ENCODE measurements around the gene TMEFF1. TPM values are rescaled to one million over a fixed set of nuclear protein-coding genes. Genes with fewer than 3 reads are reported as not detected.
"Not testable (repeated sequence)": the region's sequence is repeated elsewhere in the genome, so short reads cannot be mapped to it uniquely, and the experiment has no call there.

The TMEFF1 gene
- total and polyA plus RNA-seq, 8 donors = 0.09 to 0.32 (median 0.22) TPM; not detected in 4

GRCh38 chr9:100498592-100498991 is 25.6 kb downstream of the TMEFF1 start:
- H3K4me1 ChIP-seq = no peaks in the 10 kb centered on the region
- no peaks in the 10 kb centered on the region for H3K9me3 ChIP-seq
- DNase-seq (no peak), ATAC-seq (no peak), FAIRE-seq (no peak)
- no peak overlapping the region for H3K4me3 ChIP-seq
- WGBS, 2 donors = 82 to 97% methylated on average over 5 of the region's 5 CpGs
- H3K27me3 ChIP-seq = no peaks in the 10 kb centered on the region
- no peaks in the 10 kb centered on the region for H3K36me3 ChIP-seq
- intact Hi-C loops (cut with DNase I) = no loop called here
- no peak for TF ChIP-seq CTCF (IDR thresholded peaks at IDR 0.05)
- H3K27ac ChIP-seq = no peak overlapping the region

GRCh38 chr9:100499460-100499859 is 26.5 kb downstream of the TMEFF1 start:
- 71 to 82% methylated on average over 4 of the region's 4 CpGs for WGBS, 2 donors
- TF ChIP-seq CTCF (IDR thresholded peaks at IDR 0.05) = no peak
- DNase-seq (no peak), FAIRE-seq (no peak), ATAC-seq (no peak)
- intact Hi-C loops (cut with DNase I) = no loop called here
- Histone ChIP-seq H3K27ac (no peak overlapping the region), H3K9me3 (no peaks in the 10 kb centered on the region), H3K4me1 (no peaks in the 10 kb centered on the region), H3K4me3 (no peak overlapping the region), H3K36me3 (no peaks in the 10 kb centered on the region), H3K27me3 (no peaks in the 10 kb centered on the region)

GRCh38 chr9:100499866-100500265 is 26.9 kb downstream of the TMEFF1 start:
- no peak overlapping the region for H3K27ac ChIP-seq
- WGBS, 2 donors = 82 to 89% methylated on average over 2 of the region's 2 CpGs
- DNase-seq (no peak), ATAC-seq (no peak), FAIRE-seq (no peak)
- no peak overlapping the region for H3K4me3 ChIP-seq
- H3K4me1 ChIP-seq = no peaks in the 10 kb centered on the region
- intact Hi-C loops (cut with DNase I) = no loop called here
- no peaks in the 10 kb centered on the region for H3K27me3 ChIP-seq
- H3K9me3 ChIP-seq = no peaks in the 10 kb centered on the region
- no peak for TF ChIP-seq CTCF (IDR thresholded peaks at IDR 0.05)
- H3K36me3 ChIP-seq = no peaks in the 10 kb centered on the region

- FAIRE-seq (no peak), ATAC-seq (no peak), DNase-seq (peak in 5 of 6 donors; percentile 6 to 76 (median 48))
- Histone ChIP-seq H3K4me1 (no peaks in the 10 kb centered on the region), H3K27ac (no peak overlapping the region), H3K4me3 (no peak overlapping the region), H3K27me3 (no peaks in the 10 kb centered on the region), H3K9me3 (no peaks in the 10 kb centered on the region), H3K36me3 (no peaks in the 10 kb centered on the region)
- WGBS, 2 donors = 33 to 36% methylated on average over 4 of the region's 4 CpGs
- intact Hi-C loops (cut with DNase I) = no loop called here
- TF ChIP-seq CTCF (IDR thresholded peaks at IDR 0.05) = peak in 2 of 4 donors; percentile 33 to 37
Observed at GRCh38 chr9:100505564-100506159, 32.7 kb downstream of the TMEFF1 start.

GRCh38 chr9:100507350-100507749 is 34.4 kb downstream of the TMEFF1 start:
- ATAC-seq; FAIRE-seq; H3K27ac ChIP-seq; H3K4me1 ChIP-seq; H3K4me3 ChIP-seq; H3K27me3 ChIP-seq; H3K9me3 ChIP-seq; DNase-seq; H3K36me3 ChIP-seq; intact Hi-C loops (cut with DNase I): not testable (repeated sequence)
